ENCODE results near the gene BORCS6.

DNA sequence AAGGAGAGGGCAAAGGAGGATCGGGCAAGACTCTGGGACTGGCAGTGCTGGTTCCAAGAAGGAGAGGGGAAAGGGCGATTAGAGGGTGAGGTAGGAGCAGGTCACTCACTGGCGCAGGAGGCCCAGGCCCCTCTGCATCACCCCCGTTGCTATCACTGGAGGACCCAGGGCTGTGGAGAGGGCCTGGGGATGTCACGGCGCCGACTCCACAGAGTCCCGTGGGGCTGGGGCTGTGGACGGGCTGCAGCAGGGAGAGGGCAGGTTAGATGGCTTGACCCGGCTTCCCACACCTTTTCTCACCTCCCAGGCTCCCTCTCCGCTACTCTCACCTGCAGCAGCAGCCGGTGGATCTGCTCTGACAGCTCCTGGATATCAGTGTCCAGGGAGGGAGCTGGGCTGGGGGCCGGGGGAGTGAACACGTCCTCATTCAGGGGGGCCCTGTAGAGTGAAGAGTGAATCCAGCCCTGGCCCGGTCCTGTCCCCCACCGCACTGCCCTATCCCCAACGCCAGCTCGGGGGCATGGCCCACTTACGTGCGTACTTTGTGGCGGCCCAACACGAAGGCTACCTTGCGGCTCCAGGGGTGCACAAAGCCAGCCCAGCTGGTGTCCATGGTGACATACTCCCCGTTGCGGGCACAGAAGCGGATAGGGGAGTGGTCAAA lies 42.7 kb downstream of the BORCS6 start:
- TF ChIP-seq, protein P1, sequence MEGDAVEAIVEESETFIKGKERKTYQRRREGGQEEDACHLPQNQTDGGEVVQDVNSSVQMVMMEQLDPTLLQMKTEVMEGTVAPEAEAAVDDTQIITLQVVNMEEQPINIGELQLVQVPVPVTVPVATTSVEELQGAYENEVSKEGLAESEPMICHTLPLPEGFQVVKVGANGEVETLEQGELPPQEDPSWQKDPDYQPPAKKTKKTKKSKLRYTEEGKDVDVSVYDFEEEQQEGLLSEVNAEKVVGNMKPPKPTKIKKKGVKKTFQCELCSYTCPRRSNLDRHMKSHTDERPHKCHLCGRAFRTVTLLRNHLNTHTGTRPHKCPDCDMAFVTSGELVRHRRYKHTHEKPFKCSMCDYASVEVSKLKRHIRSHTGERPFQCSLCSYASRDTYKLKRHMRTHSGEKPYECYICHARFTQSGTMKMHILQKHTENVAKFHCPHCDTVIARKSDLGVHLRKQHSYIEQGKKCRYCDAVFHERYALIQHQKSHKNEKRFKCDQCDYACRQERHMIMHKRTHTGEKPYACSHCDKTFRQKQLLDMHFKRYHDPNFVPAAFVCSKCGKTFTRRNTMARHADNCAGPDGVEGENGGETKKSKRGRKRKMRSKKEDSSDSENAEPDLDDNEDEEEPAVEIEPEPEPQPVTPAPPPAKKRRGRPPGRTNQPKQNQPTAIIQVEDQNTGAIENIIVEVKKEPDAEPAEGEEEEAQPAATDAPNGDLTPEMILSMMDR (IDR thresholded peaks at IDR 0.05) = no peak
- TF ChIP-seq POLR2A (IDR thresholded peaks at IDR 0.05) = no peak
